ENCODE measurements around the gene PLXDC2. TPM values are rescaled to one million over a fixed set of nuclear protein-coding genes. Genes with fewer than 3 reads are reported as not detected.

PLXDC2 gene
- total and polyA plus RNA-seq, 2 experiments from 2014 or later, result 13.5 to 19.4 TPM

DNA sequence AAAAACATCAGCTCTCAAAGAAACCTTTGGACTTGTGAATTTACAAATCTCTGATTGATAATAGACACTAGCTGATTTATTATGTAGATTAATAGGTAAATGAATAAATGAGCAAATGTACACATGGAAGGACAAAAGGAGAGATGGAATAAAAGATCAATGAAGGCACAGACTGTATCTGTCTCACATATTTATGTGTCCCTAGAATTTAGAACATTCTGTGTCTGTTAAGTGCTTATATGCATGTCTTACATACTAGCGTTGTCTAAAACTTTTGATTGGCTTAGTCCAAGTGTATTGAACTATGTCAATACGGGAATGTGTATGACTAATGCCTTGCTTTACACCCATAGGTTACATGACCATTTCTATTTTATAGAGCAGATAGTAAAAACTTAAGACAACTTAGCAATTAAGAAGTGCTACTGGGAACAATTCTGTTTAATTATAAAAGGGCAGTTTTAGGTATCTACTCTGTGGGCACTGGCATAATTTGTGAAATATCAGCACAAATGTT lies 140.3 kb downstream of the PLXDC2 start:
- ATAC-seq, result no peak
- TF ChIP-seq, protein P1, sequence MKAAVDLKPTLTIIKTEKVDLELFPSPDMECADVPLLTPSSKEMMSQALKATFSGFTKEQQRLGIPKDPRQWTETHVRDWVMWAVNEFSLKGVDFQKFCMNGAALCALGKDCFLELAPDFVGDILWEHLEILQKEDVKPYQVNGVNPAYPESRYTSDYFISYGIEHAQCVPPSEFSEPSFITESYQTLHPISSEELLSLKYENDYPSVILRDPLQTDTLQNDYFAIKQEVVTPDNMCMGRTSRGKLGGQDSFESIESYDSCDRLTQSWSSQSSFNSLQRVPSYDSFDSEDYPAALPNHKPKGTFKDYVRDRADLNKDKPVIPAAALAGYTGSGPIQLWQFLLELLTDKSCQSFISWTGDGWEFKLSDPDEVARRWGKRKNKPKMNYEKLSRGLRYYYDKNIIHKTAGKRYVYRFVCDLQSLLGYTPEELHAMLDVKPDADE (IDR thresholded peaks at IDR 0.05), result no peak
- TF ChIP-seq EZH2phosphoT487 (IDR thresholded peaks at IDR 0.05; ENCODE audit: unreplicated experiment) (no peak), NANOG (IDR thresholded peaks at IDR 0.05; ENCODE audit: borderline replicate concordance) (no peak), CREB1 (CRISPR knock-in tag; IDR thresholded peaks at IDR 0.05; ENCODE audit: low read depth) (no peak)
- TF ChIP-seq, protein P2, sequence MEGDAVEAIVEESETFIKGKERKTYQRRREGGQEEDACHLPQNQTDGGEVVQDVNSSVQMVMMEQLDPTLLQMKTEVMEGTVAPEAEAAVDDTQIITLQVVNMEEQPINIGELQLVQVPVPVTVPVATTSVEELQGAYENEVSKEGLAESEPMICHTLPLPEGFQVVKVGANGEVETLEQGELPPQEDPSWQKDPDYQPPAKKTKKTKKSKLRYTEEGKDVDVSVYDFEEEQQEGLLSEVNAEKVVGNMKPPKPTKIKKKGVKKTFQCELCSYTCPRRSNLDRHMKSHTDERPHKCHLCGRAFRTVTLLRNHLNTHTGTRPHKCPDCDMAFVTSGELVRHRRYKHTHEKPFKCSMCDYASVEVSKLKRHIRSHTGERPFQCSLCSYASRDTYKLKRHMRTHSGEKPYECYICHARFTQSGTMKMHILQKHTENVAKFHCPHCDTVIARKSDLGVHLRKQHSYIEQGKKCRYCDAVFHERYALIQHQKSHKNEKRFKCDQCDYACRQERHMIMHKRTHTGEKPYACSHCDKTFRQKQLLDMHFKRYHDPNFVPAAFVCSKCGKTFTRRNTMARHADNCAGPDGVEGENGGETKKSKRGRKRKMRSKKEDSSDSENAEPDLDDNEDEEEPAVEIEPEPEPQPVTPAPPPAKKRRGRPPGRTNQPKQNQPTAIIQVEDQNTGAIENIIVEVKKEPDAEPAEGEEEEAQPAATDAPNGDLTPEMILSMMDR (conservative IDR thresholded peaks at IDR 0.05; ENCODE audit: low read depth in 2 of 2), result no peak
- Mint-ChIP-seq H3K4me1 (peaks cover 35% of the 10 kb centered on the region), H3K27me3 (ENCODE audit: insufficient read depth, low read depth, poor library complexity) (no peaks in the 10 kb centered on the region), H3K27ac (no peak overlapping the region), H3K4me3 (no peak overlapping the region), H3K9me3 (no peaks in the 10 kb centered on the region), H3K36me3 (ENCODE audit: low read depth) (peaks cover 5% of the 10 kb centered on the region; the same call in 2 of the 3 replicates)
- peaks cover 14% of the 10 kb centered on the region for H3K4me1 ChIP-seq (ENCODE audit: insufficient read depth)
- no peaks in the 10 kb centered on the region for H4K20me1 ChIP-seq (replicated peaks; ENCODE audit: insufficient read depth)
- H3K9me2 ChIP-seq (ENCODE audit: insufficient read depth), result no peaks in the 10 kb centered on the region
- H2AFZ ChIP-seq, result no peak overlapping the region
- H3K27ac ChIP-seq (ENCODE audit: low read depth), result no peak overlapping the region
- H3K4me3 ChIP-seq, result no peak overlapping the region
- H3K4me2 ChIP-seq, result no peak overlapping the region
- H3K79me2 ChIP-seq (replicated peaks; ENCODE audit: insufficient read depth), result peaks cover 19% of the 10 kb centered on the region
- DNase-seq (ENCODE audit: low spot score), result no peak
- H3K36me3 ChIP-seq (ENCODE audit: insufficient read depth), result no peaks in the 10 kb centered on the region
- no peaks in the 10 kb centered on the region for H3F3A ChIP-seq (replicated peaks; ENCODE audit: low read depth)
- H3K27me3 ChIP-seq (ENCODE audit: insufficient read depth), result no peaks in the 10 kb centered on the region

DNA sequence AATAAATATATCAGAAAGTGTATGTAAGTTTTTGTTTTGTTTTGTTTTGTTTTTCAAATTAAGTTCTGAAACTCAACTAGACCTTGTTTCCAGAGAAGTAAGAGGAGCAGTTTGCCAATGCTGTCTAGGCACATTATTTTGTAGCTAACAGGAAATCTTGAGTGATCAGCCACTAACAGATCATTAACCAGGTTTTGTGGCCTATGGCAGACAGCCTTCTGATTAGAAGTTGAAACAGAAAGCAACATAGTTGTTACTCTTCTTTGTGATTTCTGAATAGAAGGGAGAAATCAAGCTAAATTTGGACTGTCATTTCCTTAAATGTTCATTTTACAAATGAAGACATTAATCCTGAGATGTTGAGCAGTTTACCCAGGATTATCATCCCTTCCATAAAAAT lies 142.6 kb downstream of the PLXDC2 start:
- no peaks in the 10 kb centered on the region for H4K20me1 ChIP-seq (replicated peaks; ENCODE audit: insufficient read depth)
- H3K79me2 ChIP-seq (replicated peaks; ENCODE audit: insufficient read depth), result peaks cover 33% of the 10 kb centered on the region
- no peak overlapping the region for H3K4me3 ChIP-seq
- H3K4me1 ChIP-seq (ENCODE audit: insufficient read depth), result peaks cover 19% of the 10 kb centered on the region
- DNase-seq (ENCODE audit: low spot score), result no peak
- no peaks in the 10 kb centered on the region for H3K27me3 Mint-ChIP-seq (ENCODE audit: insufficient read depth, low read depth, poor library complexity)
- H3K9me3 Mint-ChIP-seq, result no peaks in the 10 kb centered on the region
- H3K36me3 Mint-ChIP-seq (ENCODE audit: low read depth), result peaks cover 7% of the 10 kb centered on the region; the same call in 2 of the 3 replicates
- H3K27ac Mint-ChIP-seq, result no peak overlapping the region
- no peaks in the 10 kb centered on the region for H3K36me3 ChIP-seq (ENCODE audit: insufficient read depth)
- no peak for ATAC-seq
- no peak overlapping the region for H2AFZ ChIP-seq
- no peak overlapping the region for H3K27ac ChIP-seq (ENCODE audit: low read depth)
- no peaks in the 10 kb centered on the region for H3K9me2 ChIP-seq (ENCODE audit: insufficient read depth)
- no peaks in the 10 kb centered on the region for H3K27me3 ChIP-seq (ENCODE audit: insufficient read depth)
- H3K4me2 ChIP-seq, result no peak overlapping the region
- H3K4me3 Mint-ChIP-seq, result no peak overlapping the region
- H3F3A ChIP-seq (replicated peaks; ENCODE audit: low read depth), result no peaks in the 10 kb centered on the region
- peaks cover 40% of the 10 kb centered on the region for H3K4me1 Mint-ChIP-seq
- TF ChIP-seq, protein P2 (conservative IDR thresholded peaks at IDR 0.05; ENCODE audit: low read depth in 2 of 2), result no peak
- TF ChIP-seq ZNF331 (CRISPR knock-in tag; IDR thresholded peaks at IDR 0.05; ENCODE audit: low read depth), result no peak
- TF ChIP-seq EZH2 (IDR thresholded peaks at IDR 0.05; ENCODE audit: low read depth, unreplicated experiment), result no peak
- TF ChIP-seq EZH2phosphoT487 (IDR thresholded peaks at IDR 0.05; ENCODE audit: unreplicated experiment), result no peak
- no peak for TF ChIP-seq NANOG (IDR thresholded peaks at IDR 0.05; ENCODE audit: borderline replicate concordance)
- TF ChIP-seq, protein P1 (IDR thresholded peaks at IDR 0.05), result no peak
- no peak for TF ChIP-seq CREB1 (CRISPR knock-in tag; IDR thresholded peaks at IDR 0.05; ENCODE audit: low read depth)
